OCI-LY7 (cell line): ENCODE results near the gene CHN2.

Experiments used
- EZH2phosphoT487 ChIP-seq: fragments of 200-600 bp; sonication (generic); IDR thresholded peaks from 2 replicates; pipeline ENCODE4 v1.6.1; 2018; ENCODE audit warnings: low read depth, borderline replicate concordance, mild to moderate bottlenecking, mixed run types, antibody characterized with exemption, low read length, moderate library complexity, mixed read lengths
- TF ChIP-seq, protein P1 (sequence below): fragments of 200-600 bp; sonication (generic); conservative IDR thresholded peaks from 2 replicates; pipeline ENCODE4 v1.5.1; 2014; ENCODE audit warnings: mild to moderate bottlenecking, antibody characterized with exemption, low read length, moderate library complexity, mixed read lengths

DNA sequence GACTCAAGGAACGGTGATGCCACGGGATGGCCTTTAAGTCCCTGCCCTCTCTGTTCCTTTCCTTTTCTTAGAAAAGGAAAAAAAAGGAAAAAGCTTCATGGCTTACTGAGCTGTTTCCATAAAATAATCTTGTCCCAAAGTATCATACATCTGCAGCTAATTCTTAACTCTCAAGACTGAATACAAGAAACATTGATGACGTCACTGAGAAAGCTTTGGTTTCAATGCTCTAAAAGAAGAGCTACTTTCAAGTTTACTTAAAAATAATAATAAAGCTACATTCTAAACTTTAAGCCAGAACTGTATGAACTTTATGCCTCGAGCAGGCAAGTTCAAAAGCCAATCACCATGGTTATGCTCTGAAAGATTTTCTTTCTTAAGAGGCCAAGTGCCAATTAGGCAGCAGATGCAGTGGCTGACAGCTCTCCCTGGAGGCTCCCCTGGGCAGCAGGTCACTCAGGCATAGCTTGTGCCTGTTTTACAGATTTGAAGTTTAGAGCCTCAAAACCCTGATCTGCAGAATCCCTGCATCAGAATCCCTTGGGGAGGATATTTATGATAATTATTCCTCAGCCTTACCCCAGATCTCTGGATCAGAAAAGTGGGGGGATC lies 165.0 kb downstream of the CHN2 start:
- TF ChIP-seq, protein P1, sequence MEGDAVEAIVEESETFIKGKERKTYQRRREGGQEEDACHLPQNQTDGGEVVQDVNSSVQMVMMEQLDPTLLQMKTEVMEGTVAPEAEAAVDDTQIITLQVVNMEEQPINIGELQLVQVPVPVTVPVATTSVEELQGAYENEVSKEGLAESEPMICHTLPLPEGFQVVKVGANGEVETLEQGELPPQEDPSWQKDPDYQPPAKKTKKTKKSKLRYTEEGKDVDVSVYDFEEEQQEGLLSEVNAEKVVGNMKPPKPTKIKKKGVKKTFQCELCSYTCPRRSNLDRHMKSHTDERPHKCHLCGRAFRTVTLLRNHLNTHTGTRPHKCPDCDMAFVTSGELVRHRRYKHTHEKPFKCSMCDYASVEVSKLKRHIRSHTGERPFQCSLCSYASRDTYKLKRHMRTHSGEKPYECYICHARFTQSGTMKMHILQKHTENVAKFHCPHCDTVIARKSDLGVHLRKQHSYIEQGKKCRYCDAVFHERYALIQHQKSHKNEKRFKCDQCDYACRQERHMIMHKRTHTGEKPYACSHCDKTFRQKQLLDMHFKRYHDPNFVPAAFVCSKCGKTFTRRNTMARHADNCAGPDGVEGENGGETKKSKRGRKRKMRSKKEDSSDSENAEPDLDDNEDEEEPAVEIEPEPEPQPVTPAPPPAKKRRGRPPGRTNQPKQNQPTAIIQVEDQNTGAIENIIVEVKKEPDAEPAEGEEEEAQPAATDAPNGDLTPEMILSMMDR, result no peak
- no peak for TF ChIP-seq EZH2phosphoT487
